Stimulated activated CD4-positive, alpha-beta T cell treated with anti-CD3 and anti-CD28 coated beads, Interleukin-1b, Interleukin-23, amount 100 ng/mL, for 24 hours (primary cell): ENCODE results near the gene SPACA1.
"Not testable (repeated sequence)": the region's sequence is repeated elsewhere in the genome, so short reads cannot be mapped to it uniquely, and the experiment has no call there.

ENCODE experiments used
- DNase-seq, 4 experiments: peaks; one replicate each; pipeline ENCODE4 v3.0.0-alpha.2; 2020; ENCODE audit warnings: low read depth in 4 of 4, low spot score in 1 of 4

SPACA1 gene

GRCh38 chr6:88047510-88048150 lies at the start of gene SPACA1:
SPACA1 (plus strand) TSS chr6:88047841; CDS start chr6:88047906, 65 bp downstream.
- no peak for DNase-seq

- DNase-seq: no peak
These were observed 46.9 kb upstream of the SPACA1 start for GRCh38 chr6:88000713-88001112.

- DNase-seq: not testable (repeated sequence)
These were observed 46.4 kb upstream of the SPACA1 start for GRCh38 chr6:88001279-88001678.

GRCh38 chr6:88004707-88005106 lies 42.9 kb upstream of the SPACA1 start:
- DNase-seq: no peak

GRCh38 chr6:88006557-88006956 lies 41.1 kb upstream of the SPACA1 start:
- DNase-seq: no peak

GRCh38 chr6:88008411-88008810 lies 39.2 kb upstream of the SPACA1 start:
- no peak for DNase-seq

- no peak for DNase-seq
These were observed 38.8 kb upstream of the SPACA1 start for GRCh38 chr6:88008831-88009231.

GRCh38 chr6:88013015-88013414 lies 34.6 kb upstream of the SPACA1 start:
- no peak for DNase-seq

GRCh38 chr6:88013554-88013953 lies 34.1 kb upstream of the SPACA1 start:
- no peak for DNase-seq

GRCh38 chr6:88020439-88020838 lies 27.2 kb upstream of the SPACA1 start:
- DNase-seq: no peak

- DNase-seq: no peak
These were observed 22.9 kb upstream of the SPACA1 start for GRCh38 chr6:88024696-88025095.

- DNase-seq: no peak
These were observed 16.1 kb upstream of the SPACA1 start for GRCh38 chr6:88031550-88031949.

GRCh38 chr6:88044530-88044929 lies 3.1 kb upstream of the SPACA1 start:
- DNase-seq: no peak

GRCh38 chr6:88045521-88046136 lies 2.0 kb upstream of the SPACA1 start:
- DNase-seq: no peak

- DNase-seq: no peak
These were observed 937 bp downstream of the SPACA1 start for GRCh38 chr6:88048578-88048977.

GRCh38 chr6:88050140-88050818 lies 2.6 kb downstream of the SPACA1 start:
- DNase-seq: no peak

GRCh38 chr6:88059191-88059590 lies 11.6 kb downstream of the SPACA1 start:
- DNase-seq: no peak

GRCh38 chr6:88062376-88062775 lies 14.7 kb downstream of the SPACA1 start:
- DNase-seq: no peak

- DNase-seq: no peak
These were observed 24.8 kb downstream of the SPACA1 start for GRCh38 chr6:88072462-88072861.

GRCh38 chr6:88074791-88075190 lies 27.1 kb downstream of the SPACA1 start:
- DNase-seq: no peak

GRCh38 chr6:88077305-88077704 lies 29.7 kb downstream of the SPACA1 start:
- DNase-seq: no peak

- DNase-seq: no peak
These were observed 39.2 kb downstream of the SPACA1 start for GRCh38 chr6:88086792-88087191.
